Testis (tissue), 2 donors: ENCODE data around the gene COL23A1.

ENCODE experiments used
- CTCF ChIP-seq, 3 experiments: fragments of 450-650 bp in 2 of 3; fragments of 200-600 bp in 1 of 3; sonication (generic) in 1 of 3; IDR thresholded peaks; one replicate each; pipeline ENCODE4 v1.5.1; 2016 to 2019; ENCODE audit warnings: antibody characterized with exemption in 3 of 3, mild to moderate bottlenecking in 2 of 3, moderate library complexity in 1 of 3
- POLR2A ChIP-seq: fragments of 450-650 bp; IDR thresholded peaks from one replicate; pipeline ENCODE4 v1.6.1; 2017; ENCODE audit warnings: antibody characterized with exemption, mild to moderate bottlenecking, moderate library complexity

- TF ChIP-seq CTCF (IDR thresholded peaks at IDR 0.05) = no peak
- no peak for TF ChIP-seq POLR2A
Measured at GRCh38 chr5:178547052-178547666, 43.0 kb downstream of the COL23A1 start.
